ENCODE data around the gene NFATC2IP.
A peak's percentile ranks its signal among the peaks of the same experiment; 100 is the strongest.
"Not testable (repeated sequence)": the region's sequence is repeated elsewhere in the genome, so short reads cannot be mapped to it uniquely, and the experiment has no call there.

Gene NFATC2IP

GRCh38 chr16:28927815-28928214 lies 22.9 kb upstream of the NFATC2IP start:
- DNase-seq = no peak

GRCh38 chr16:28930203-28930602 lies 20.5 kb upstream of the NFATC2IP start:
- DNase-seq = no peak

- no peak for DNase-seq
Measured at GRCh38 chr16:28930652-28931051, 20.1 kb upstream of the NFATC2IP start.

- DNase-seq = no peak
Measured at GRCh38 chr16:28931801-28932225, 18.9 kb upstream of the NFATC2IP start, which contains the start of gene CD19. Gene CD19 (plus strand): TSS chr16:28931971. CDS start chr16:28932001, 30 bp downstream.

- DNase-seq = no peak
Measured at GRCh38 chr16:28932339-28933141, 18.2 kb upstream of the NFATC2IP start.

GRCh38 chr16:28933171-28933570 lies 17.6 kb upstream of the NFATC2IP start:
- DNase-seq = no peak

GRCh38 chr16:28935346-28935745 lies 15.4 kb upstream of the NFATC2IP start:
- no peak for DNase-seq

GRCh38 chr16:28935924-28936783 lies 14.6 kb upstream of the NFATC2IP start:
- peak; percentile 89 for DNase-seq

GRCh38 chr16:28936784-28937155 lies 14.0 kb upstream of the NFATC2IP start:
- DNase-seq = no peak

- DNase-seq = no peak
Measured at GRCh38 chr16:28937222-28937876, 13.4 kb upstream of the NFATC2IP start.

GRCh38 chr16:28938721-28939120 lies 12.0 kb upstream of the NFATC2IP start:
- no peak for DNase-seq

- DNase-seq = not testable (repeated sequence)
Measured at GRCh38 chr16:28939825-28940224, 10.9 kb upstream of the NFATC2IP start.

GRCh38 chr16:28943281-28943680 lies 7.5 kb upstream of the NFATC2IP start:
- DNase-seq = no peak

GRCh38 chr16:28946681-28947080 lies 4.1 kb upstream of the NFATC2IP start:
- DNase-seq = no peak

- no peak for DNase-seq
Measured at GRCh38 chr16:28951410-28951943, 740 bp downstream of the NFATC2IP start.

GRCh38 chr16:28958216-28958615 lies 7.5 kb downstream of the NFATC2IP start:
- DNase-seq = no peak

GRCh38 chr16:28958836-28959235 lies 8.1 kb downstream of the NFATC2IP start:
- no peak for DNase-seq

GRCh38 chr16:28964072-28964471 lies 13.3 kb downstream of the NFATC2IP start:
- no peak for DNase-seq

- DNase-seq = no peak
Measured at GRCh38 chr16:28964496-28964895, 13.8 kb downstream of the NFATC2IP start.

GRCh38 chr16:28967156-28967555 lies 16.4 kb downstream of the NFATC2IP start:
- no peak for DNase-seq

- DNase-seq = not testable (repeated sequence)
Measured at GRCh38 chr16:28969696-28970095, 19.0 kb downstream of the NFATC2IP start.

- no peak for DNase-seq
Measured at GRCh38 chr16:28974007-28974436, 23.3 kb downstream of the NFATC2IP start.
